Peyer's patch (tissue), 4 donors: Measurements from ENCODE around the gene NSMF. TPM values are rescaled to one million over a fixed set of nuclear protein-coding genes. Genes with fewer than 3 reads are reported as not detected.

Experiments
- DNase-seq, 3 donors: peaks; one replicate each; pipeline ENCODE4 v3.0.0-alpha.2; 2017 to 2019
- H3K27ac ChIP-seq, 4 donors: fragments of 200-600 bp; sonication (generic); one replicate each; pipeline ENCODE4 v1.5.1; 2016 to 2019
- H3K27me3 ChIP-seq, 2 donors: fragments of 200-600 bp; sonication (generic); one replicate each; pipeline ENCODE4 v1.5.1; 2019
- H3K36me3 ChIP-seq, 3 donors: fragments of 200-600 bp; sonication (generic); one replicate each; pipeline ENCODE4 v1.5.1; 2016 to 2019
- H3K4me1 ChIP-seq, 4 donors: fragments of 200-600 bp; sonication (generic); one replicate each; pipeline ENCODE4 v1.5.1; 2016 to 2019
- H3K4me3 ChIP-seq, 4 donors: fragments of 200-600 bp; sonication (generic); 1 replicate in 3 of 4; 2 replicates in 1 of 4; pipeline ENCODE4 v1.5.1; 2016 to 2019; ENCODE audit warnings: mild to moderate bottlenecking in 1 of 4
- H3K9me3 ChIP-seq, 4 donors: fragments of 200-600 bp; sonication (generic); one replicate each; pipeline ENCODE4 v1.5.1; 2016 to 2019; ENCODE audit warnings: mild to moderate bottlenecking in 1 of 4
- CTCF ChIP-seq, 6 experiments: fragments of 450-650 bp in 4 of 6; fragments of 200-600 bp in 2 of 6; sonication (generic) in 1 of 6; IDR thresholded peaks; one replicate each; pipeline ENCODE4 v1.5.1; 2017 to 2019; ENCODE audit warnings: antibody characterized with exemption in 6 of 6, mild to moderate bottlenecking in 3 of 6, moderate library complexity in 1 of 6
- POLR2A ChIP-seq, 2 donors: fragments of 450-650 bp; IDR thresholded peaks; one replicate each; pipeline ENCODE4 v1.5.1; 2017; ENCODE audit warnings: antibody characterized with exemption in 2 of 2, mild to moderate bottlenecking in 2 of 2, moderate library complexity in 2 of 2
- total RNA-seq, 4 donors: library from RNA; depleted of rRNA; stranded (reverse); fragments of >200 nt; gene quantifications; one replicate each; pipeline ENCODE4 v1.1.0, GENCODE V29; 2016

Gene NSMF
- total RNA-seq, 4 donors from 2014 or later = 47.0 to 135 (median 117) TPM

GRCh38 chr9:137429974-137430722, 29.0 kb downstream of the NSMF start:
- no peaks in the 10 kb centered on the region for H3K9me3 ChIP-seq
- H3K36me3 ChIP-seq = no peaks in the 10 kb centered on the region
- peak; percentile 52 to 84 (median 84) for DNase-seq
- TF ChIP-seq CTCF (IDR thresholded peaks at IDR 0.05) = no peak
- no peak for TF ChIP-seq POLR2A (IDR thresholded peaks at IDR 0.05)
- H3K4me1 ChIP-seq = peaks cover 0 to 16% (median 5%) of the 10 kb centered on the region in 4 donors
- H3K27ac ChIP-seq = no peak overlapping the region
- H3K4me3 ChIP-seq = peak overlapping the region in 1 of 4 donors; percentile 17
- no peaks in the 10 kb centered on the region for H3K27me3 ChIP-seq

- no peak overlapping the region for H3K27ac ChIP-seq
- H3K36me3 ChIP-seq = no peaks in the 10 kb centered on the region
- H3K27me3 ChIP-seq = no peaks in the 10 kb centered on the region
- H3K9me3 ChIP-seq = no peaks in the 10 kb centered on the region
- peaks cover 0 to 18% (median 5%) of the 10 kb centered on the region in 4 donors for H3K4me1 ChIP-seq
- no peak overlapping the region for H3K4me3 ChIP-seq
- DNase-seq = no peak
- TF ChIP-seq CTCF (IDR thresholded peaks at IDR 0.05) = no peak
- TF ChIP-seq POLR2A (IDR thresholded peaks at IDR 0.05) = no peak
Observed at GRCh38 chr9:137429546-137429890, 29.6 kb downstream of the NSMF start.

GRCh38 chr9:137428841-137429545, 30.1 kb downstream of the NSMF start:
- DNase-seq = peak in 1 of 3 donors; percentile 48
- no peak overlapping the region for H3K4me3 ChIP-seq
- no peaks in the 10 kb centered on the region for H3K36me3 ChIP-seq
- no peak overlapping the region for H3K27ac ChIP-seq
- H3K4me1 ChIP-seq = peaks cover 0 to 23% (median 5%) of the 10 kb centered on the region in 4 donors
- H3K27me3 ChIP-seq = no peaks in the 10 kb centered on the region
- TF ChIP-seq POLR2A (IDR thresholded peaks at IDR 0.05) = no peak
- no peak for TF ChIP-seq CTCF (IDR thresholded peaks at IDR 0.05)
- H3K9me3 ChIP-seq = no peaks in the 10 kb centered on the region

GRCh38 chr9:137428311-137428630, 30.9 kb downstream of the NSMF start:
- DNase-seq = no peak
- Histone ChIP-seq H3K36me3 (no peaks in the 10 kb centered on the region), H3K27ac (no peak overlapping the region), H3K9me3 (no peaks in the 10 kb centered on the region), H3K4me3 (no peak overlapping the region), H3K4me1 (peaks cover 0 to 30% (median 9%) of the 10 kb centered on the region in 4 donors), H3K27me3 (no peaks in the 10 kb centered on the region)
- TF ChIP-seq CTCF (IDR thresholded peaks at IDR 0.05) (no peak), POLR2A (IDR thresholded peaks at IDR 0.05) (no peak)

GRCh38 chr9:137427454-137428310, 31.5 kb downstream of the NSMF start:
- Histone ChIP-seq H3K27ac (no peak overlapping the region), H3K4me1 (peaks cover 0 to 30% (median 9%) of the 10 kb centered on the region in 4 donors), H3K4me3 (no peak overlapping the region), H3K36me3 (no peaks in the 10 kb centered on the region), H3K27me3 (no peaks in the 10 kb centered on the region), H3K9me3 (no peaks in the 10 kb centered on the region)
- no peak for DNase-seq
- TF ChIP-seq CTCF (IDR thresholded peaks at IDR 0.05) (peak in 1 of 6 experiments; percentile 10), POLR2A (IDR thresholded peaks at IDR 0.05) (no peak)
